ENCODE measurements around the gene MACROD2. TPM values are rescaled to one million over a fixed set of nuclear protein-coding genes. Genes with fewer than 3 reads are reported as not detected.
A peak's percentile ranks its signal among the peaks of the same experiment; 100 is the strongest.

Gene MACROD2
- total and polyA plus RNA-seq, 4 donors, result 0.66 to 10.5 (median 3.3) TPM

GRCh38 chr20:15812696-15813095, 1817.4 kb downstream of the MACROD2 start:
- Histone ChIP-seq H3K9ac (ENCODE audit: low read depth in 1 of 2, low read length in 2 of 2) (no peak overlapping the region), H3K27me3 (ENCODE audit: control insufficient read depth in 4 of 4, insufficient read depth in 4 of 4, low read length in 3 of 4) (no peaks in the 10 kb centered on the region), H3K4me3 (ENCODE audit: low read depth in 1 of 3, low read length in 3 of 3) (no peak overlapping the region), H3K36me3 (ENCODE audit: control insufficient read depth in 4 of 4, insufficient read depth in 3 of 4, low read depth in 1 of 4, low read length in 3 of 4) (no peaks in the 10 kb centered on the region), H3K27ac (ENCODE audit: low read depth in 1 of 2, low read length in 2 of 2) (no peak overlapping the region), H3K4me1 (ENCODE audit: control insufficient read depth in 4 of 4, insufficient read depth in 4 of 4, low read length in 3 of 4) (peaks cover 6 to 17% (median 11%) of the 10 kb centered on the region in 4 donors), H3K9me3 (ENCODE audit: control insufficient read depth in 4 of 4, low read length in 3 of 4) (no peaks in the 10 kb centered on the region)
- no peak for DNase-seq (ENCODE audit: low spot score)
- TF ChIP-seq, protein P1, sequence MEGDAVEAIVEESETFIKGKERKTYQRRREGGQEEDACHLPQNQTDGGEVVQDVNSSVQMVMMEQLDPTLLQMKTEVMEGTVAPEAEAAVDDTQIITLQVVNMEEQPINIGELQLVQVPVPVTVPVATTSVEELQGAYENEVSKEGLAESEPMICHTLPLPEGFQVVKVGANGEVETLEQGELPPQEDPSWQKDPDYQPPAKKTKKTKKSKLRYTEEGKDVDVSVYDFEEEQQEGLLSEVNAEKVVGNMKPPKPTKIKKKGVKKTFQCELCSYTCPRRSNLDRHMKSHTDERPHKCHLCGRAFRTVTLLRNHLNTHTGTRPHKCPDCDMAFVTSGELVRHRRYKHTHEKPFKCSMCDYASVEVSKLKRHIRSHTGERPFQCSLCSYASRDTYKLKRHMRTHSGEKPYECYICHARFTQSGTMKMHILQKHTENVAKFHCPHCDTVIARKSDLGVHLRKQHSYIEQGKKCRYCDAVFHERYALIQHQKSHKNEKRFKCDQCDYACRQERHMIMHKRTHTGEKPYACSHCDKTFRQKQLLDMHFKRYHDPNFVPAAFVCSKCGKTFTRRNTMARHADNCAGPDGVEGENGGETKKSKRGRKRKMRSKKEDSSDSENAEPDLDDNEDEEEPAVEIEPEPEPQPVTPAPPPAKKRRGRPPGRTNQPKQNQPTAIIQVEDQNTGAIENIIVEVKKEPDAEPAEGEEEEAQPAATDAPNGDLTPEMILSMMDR (IDR thresholded peaks at IDR 0.05; ENCODE audit: low read depth, low read length, missing input control), result no peak
- no peak for TF ChIP-seq ZBTB33 (IDR thresholded peaks at IDR 0.05)
- no peak for TF ChIP-seq GABPA (IDR thresholded peaks at IDR 0.05 in 1 of 2, conservative IDR thresholded peaks at IDR 0.05 in 1 of 2)
- no peak for TF ChIP-seq FOXA2 (IDR thresholded peaks at IDR 0.05)
- TF ChIP-seq JUND (IDR thresholded peaks at IDR 0.05), result no peak
- TF ChIP-seq ATF3 (IDR thresholded peaks at IDR 0.05), result no peak
- no peak for TF ChIP-seq YY1 (IDR thresholded peaks at IDR 0.05)
- WGBS, result 70% methylated on average over 1 of the region's 1 CpG

DNA sequence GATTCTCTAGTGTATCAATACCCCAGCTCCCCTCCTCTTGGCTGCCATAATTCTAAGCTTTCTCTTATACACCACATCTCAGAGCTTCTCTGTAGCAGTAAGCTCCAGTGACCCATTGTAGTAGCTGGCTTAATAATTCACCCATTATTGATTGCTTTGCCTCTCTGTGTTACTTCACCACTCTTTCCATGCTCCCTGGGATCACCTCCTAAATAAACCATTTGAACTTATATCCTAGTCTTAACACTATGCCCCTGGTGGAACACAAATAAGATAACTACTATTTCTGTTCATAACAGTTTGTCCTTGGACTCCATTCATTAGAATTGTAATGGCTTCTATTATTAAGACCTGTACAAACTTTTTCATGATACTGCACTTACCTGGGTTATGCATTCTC, 1819.0 kb downstream of the MACROD2 start:
- H3K27me3 ChIP-seq (ENCODE audit: control insufficient read depth in 4 of 4, insufficient read depth in 4 of 4, low read length in 3 of 4), result no peaks in the 10 kb centered on the region
- no peaks in the 10 kb centered on the region for H3K9me3 ChIP-seq (ENCODE audit: control insufficient read depth in 4 of 4, low read length in 3 of 4)
- DNase-seq (ENCODE audit: low spot score), result no peak
- H3K27ac ChIP-seq (ENCODE audit: low read depth in 1 of 2, low read length in 2 of 2), result no peak overlapping the region
- no peak overlapping the region for H3K4me3 ChIP-seq (ENCODE audit: low read depth in 1 of 3, low read length in 3 of 3)
- H3K9ac ChIP-seq (ENCODE audit: low read depth in 1 of 2, low read length in 2 of 2), result no peak overlapping the region
- no peaks in the 10 kb centered on the region for H3K36me3 ChIP-seq (ENCODE audit: control insufficient read depth in 4 of 4, insufficient read depth in 3 of 4, low read depth in 1 of 4, low read length in 3 of 4)
- H3K4me1 ChIP-seq (ENCODE audit: control insufficient read depth in 4 of 4, insufficient read depth in 4 of 4, low read length in 3 of 4), result peaks cover 6 to 25% (median 16%) of the 10 kb centered on the region in 4 donors
- TF ChIP-seq JUND (IDR thresholded peaks at IDR 0.05) (peak in 1 of 2 donors; percentile 49), MAX (IDR thresholded peaks at IDR 0.05) (peak; percentile 72), HNF4A (conservative IDR thresholded peaks at IDR 0.05) (peak; percentile 34 to 84), TAF1 (conservative IDR thresholded peaks at IDR 0.05) (no peak), RAD21 (IDR thresholded peaks at IDR 0.05) (peak; percentile 34 to 45), EGR1 (IDR thresholded peaks at IDR 0.05; ENCODE audit: low read depth in 2 of 2) (peak in 1 of 2 donors; percentile 21), FOXA1 (IDR thresholded peaks at IDR 0.05) (peak; percentile 28), HNF4G (IDR thresholded peaks at IDR 0.05) (no peak), SP1 (IDR thresholded peaks at IDR 0.05) (no peak), NR2F2 (IDR thresholded peaks at IDR 0.05) (no peak), GABPA (IDR thresholded peaks at IDR 0.05 in 1 of 2, conservative IDR thresholded peaks at IDR 0.05 in 1 of 2) (no peak), ATF3 (IDR thresholded peaks at IDR 0.05) (no peak), ZBTB33 (IDR thresholded peaks at IDR 0.05) (peak; percentile 38), FOXA2 (IDR thresholded peaks at IDR 0.05) (peak; percentile 58), RXRA (IDR thresholded peaks at IDR 0.05) (peak; percentile 26 to 88), YY1 (IDR thresholded peaks at IDR 0.05) (peak; percentile 88)
- TF ChIP-seq, protein P1 (IDR thresholded peaks at IDR 0.05; ENCODE audit: low read depth, low read length, missing input control), result no peak
- TF ChIP-seq, protein P2, sequence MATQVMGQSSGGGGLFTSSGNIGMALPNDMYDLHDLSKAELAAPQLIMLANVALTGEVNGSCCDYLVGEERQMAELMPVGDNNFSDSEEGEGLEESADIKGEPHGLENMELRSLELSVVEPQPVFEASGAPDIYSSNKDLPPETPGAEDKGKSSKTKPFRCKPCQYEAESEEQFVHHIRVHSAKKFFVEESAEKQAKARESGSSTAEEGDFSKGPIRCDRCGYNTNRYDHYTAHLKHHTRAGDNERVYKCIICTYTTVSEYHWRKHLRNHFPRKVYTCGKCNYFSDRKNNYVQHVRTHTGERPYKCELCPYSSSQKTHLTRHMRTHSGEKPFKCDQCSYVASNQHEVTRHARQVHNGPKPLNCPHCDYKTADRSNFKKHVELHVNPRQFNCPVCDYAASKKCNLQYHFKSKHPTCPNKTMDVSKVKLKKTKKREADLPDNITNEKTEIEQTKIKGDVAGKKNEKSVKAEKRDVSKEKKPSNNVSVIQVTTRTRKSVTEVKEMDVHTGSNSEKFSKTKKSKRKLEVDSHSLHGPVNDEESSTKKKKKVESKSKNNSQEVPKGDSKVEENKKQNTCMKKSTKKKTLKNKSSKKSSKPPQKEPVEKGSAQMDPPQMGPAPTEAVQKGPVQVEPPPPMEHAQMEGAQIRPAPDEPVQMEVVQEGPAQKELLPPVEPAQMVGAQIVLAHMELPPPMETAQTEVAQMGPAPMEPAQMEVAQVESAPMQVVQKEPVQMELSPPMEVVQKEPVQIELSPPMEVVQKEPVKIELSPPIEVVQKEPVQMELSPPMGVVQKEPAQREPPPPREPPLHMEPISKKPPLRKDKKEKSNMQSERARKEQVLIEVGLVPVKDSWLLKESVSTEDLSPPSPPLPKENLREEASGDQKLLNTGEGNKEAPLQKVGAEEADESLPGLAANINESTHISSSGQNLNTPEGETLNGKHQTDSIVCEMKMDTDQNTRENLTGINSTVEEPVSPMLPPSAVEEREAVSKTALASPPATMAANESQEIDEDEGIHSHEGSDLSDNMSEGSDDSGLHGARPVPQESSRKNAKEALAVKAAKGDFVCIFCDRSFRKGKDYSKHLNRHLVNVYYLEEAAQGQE (IDR thresholded peaks at IDR 0.05), result peak; percentile 15

All from liver (tissue), 9 donors.